RWPE1 (cell line): ENCODE measurements around the gene KLF18.
"Not testable (repeated sequence)": the region's sequence is repeated elsewhere in the genome, so short reads cannot be mapped to it uniquely, and the experiment has no call there.

Experiments used
- CTCF ChIA-PET: fragments of 350-600 bp; sonication (Branson Sonifier 250); formaldehyde crosslinking; extraction: SDS; loops from one replicate; lab custom pipeline; 2021; lab: Yijun Ruan, JAX
- POLR2A ChIA-PET: fragments of 400-600 bp; formaldehyde crosslinking; extraction: SDS; loops from one replicate; lab custom pipeline; 2020; ENCODE audit warnings: antibody characterized with exemption; ENCODE audit not compliant: low non-redundant PET; lab: Yijun Ruan, JAX
- DNase-seq: peaks from one replicate; pipeline ENCODE4 v3.0.0; 2012; ENCODE audit warnings: low spot score
- H3K27ac ChIP-seq: fragments of 450-650 bp; 2 replicates; pipeline ENCODE4 v1.5.1; 2017
- CTCF ChIP-seq: fragments of 450-650 bp; conservative IDR thresholded peaks from 2 replicates; pipeline ENCODE4 v1.5.1; 2017; ENCODE audit warnings: low read depth, mild to moderate bottlenecking

KLF18 gene

DNA sequence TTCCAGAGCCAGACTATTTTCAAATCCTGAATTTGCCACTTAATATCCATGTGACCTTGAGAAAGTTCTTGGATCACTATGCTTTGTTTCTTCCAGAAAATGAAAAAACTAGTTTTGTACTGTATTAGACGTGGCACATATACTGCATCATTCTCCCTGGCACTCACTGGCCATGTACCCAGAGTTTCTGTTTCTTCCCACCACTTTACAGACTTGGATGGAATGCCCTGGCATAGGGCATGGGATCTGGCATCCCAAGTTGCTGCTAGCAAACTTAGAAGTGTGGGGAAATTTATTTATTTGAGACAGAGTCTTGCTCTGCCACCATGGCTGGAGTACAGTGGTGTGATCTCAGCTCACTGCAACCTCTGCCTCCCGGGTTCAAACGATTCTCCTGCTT is 10.0 kb downstream of the KLF18 start:
- H3K27ac ChIP-seq: no peak overlapping the region
- CTCF ChIA-PET: interaction anchor here (0.7 kb wide), 1 partner anchor 561 kb away, joined by 3 read pairs; no protein-coding TSS in a partner anchor
- DNase-seq: no peak
- POLR2A ChIA-PET: no interaction called here
- no peak for TF ChIP-seq CTCF

DNA sequence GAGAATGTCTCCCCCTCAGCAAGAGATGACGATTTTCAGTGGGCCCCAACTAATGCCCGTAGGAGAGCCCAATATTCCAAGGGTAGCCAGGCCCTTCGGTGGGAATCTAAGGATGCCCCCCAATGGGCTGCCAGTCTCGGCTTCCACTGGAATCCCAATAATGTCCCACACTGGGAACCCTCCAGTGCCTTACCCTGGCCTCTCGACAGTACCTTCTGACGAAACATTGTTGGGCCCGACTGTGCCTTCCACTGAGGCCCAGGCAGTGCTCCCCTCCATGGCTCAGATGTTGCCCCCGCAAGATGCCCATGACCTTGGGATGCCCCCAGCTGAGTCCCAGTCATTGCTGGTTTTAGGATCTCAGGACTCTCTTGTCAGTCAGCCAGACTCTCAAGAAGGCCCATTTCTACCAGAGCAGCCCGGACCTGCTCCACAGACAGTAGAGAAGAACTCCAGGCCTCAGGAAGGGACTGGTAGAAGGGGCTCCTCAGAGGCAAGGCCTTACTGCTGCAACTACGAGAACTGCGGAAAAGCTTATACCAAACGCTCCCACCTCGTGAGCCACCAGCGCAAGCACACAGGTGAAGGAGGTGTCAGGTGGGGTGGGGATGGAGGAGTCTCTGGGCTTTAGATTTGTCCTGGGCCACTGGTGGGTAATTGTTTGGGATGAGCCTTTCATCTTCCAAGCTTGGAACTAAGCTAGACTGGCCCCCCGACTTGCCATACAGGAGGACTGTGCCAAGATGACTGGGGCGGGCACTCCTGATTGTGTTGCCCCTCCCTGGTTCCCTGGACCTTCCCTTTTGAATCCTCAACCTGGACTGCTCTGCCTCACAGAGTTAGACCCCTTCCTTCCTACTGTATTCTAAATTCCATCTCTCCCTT is 11.6 kb downstream of the KLF18 start:
- POLR2A ChIA-PET: no interaction called here
- no peak for TF ChIP-seq CTCF
- DNase-seq: no peak
- CTCF ChIA-PET: no interaction called here
- no peak overlapping the region for H3K27ac ChIP-seq

DNA sequence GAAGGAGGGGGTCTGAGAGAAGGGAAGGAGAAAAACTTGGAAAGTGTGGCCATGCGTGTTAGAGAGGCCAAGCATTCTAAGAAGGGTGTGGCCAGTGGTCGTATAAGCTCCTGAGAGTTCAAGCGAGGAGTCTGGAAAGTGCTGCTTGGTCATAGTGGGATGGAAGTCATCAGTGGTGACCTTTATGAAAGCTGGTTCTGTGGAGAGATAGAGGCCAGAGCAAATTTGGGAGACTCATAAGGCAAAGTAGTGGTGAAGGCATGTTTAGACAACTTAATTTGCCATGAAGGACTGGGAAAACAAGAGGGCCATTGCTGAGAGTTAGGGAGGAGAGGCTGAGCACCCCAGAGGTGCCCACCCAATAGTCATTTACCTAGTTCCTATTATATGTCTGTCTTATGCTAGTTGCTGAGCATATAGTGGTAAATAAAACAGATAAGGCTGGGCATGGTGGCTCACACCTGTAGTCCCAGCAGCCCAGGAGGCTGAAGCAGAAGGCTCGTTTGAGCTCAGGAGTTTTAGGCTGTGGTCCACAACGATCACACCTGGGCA is 21.0 kb downstream of the KLF18 start:
- ChIA-PET POLR2A (no interaction called here), CTCF (interaction anchor here (0.6 kb wide), 1 partner anchor 215 kb away, joined by 5 read pairs; no protein-coding TSS in a partner anchor)
- no peak overlapping the region for H3K27ac ChIP-seq
- no peak for TF ChIP-seq CTCF
- DNase-seq: no peak

DNA sequence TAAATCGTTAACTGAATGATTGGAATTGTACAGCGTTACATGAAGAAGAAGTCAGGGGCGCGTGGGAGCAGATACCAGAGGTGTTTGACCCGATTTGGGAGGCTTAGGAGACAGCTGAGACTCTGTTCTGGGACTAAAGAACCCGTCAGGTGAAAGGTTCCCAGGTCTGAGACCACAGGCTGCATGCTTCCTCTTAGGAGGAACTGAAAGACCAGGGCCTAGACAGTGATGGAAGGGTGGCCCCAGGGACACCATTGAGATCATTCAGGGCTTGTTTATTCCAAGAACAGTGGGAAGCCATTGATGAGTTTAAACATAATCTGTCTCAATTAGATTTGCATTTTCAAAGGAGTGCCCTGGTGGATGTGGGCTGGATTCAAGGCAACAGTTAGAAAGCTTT is 21.9 kb downstream of the KLF18 start:
- TF ChIP-seq CTCF: no peak
- no peak for DNase-seq
- no peak overlapping the region for H3K27ac ChIP-seq
- ChIA-PET POLR2A (no interaction called here), CTCF (no interaction called here)

- CTCF ChIA-PET: no interaction called here
- no peak within 1 kb of the TSS for H3K27ac ChIP-seq
These were observed 22.7 kb downstream of the KLF18 start, which contains the start of gene KLF17 for GRCh38 chr1:44118682-44119081. KLF17 (plus strand) TSS chr1:44118821; CDS start chr1:44118908, 87 bp downstream.

DNA sequence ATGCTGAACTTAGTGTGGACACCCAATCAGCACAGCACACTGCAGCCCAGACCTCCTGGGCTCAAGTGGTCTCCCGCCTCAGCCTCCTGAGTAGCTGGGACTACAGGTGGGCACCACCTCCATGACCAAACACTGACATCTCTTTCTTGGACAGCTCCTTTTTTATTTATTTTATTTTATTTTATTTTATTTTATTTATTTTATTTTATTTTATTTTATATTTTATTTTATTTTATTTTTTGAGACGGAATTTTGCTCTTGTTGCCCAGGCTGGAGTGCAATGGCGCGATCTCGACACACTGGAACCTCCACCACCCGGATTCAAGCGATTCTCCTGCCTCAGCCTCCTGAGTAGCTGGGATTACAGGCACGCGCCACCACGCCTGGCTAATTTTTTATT is 24.2 kb downstream of the KLF18 start:
- DNase-seq, H3K27ac ChIP-seq, POLR2A ChIA-PET, CTCF ChIA-PET: not testable (repeated sequence)

More at GRCh38 chr1:44118682-44119081, 22.7 kb downstream of the KLF18 start, which contains the start of gene KLF17:
- no peak for DNase-seq
- POLR2A ChIA-PET: no interaction called here
- no peak for TF ChIP-seq CTCF

GRCh38 chr1:44114098-44114497 is 27.3 kb downstream of the KLF18 start:
- TF ChIP-seq CTCF: no peak
- POLR2A ChIA-PET: no interaction called here
- no peak overlapping the region for H3K27ac ChIP-seq
- DNase-seq: no peak
- CTCF ChIA-PET: no interaction called here
